GM12878 (cell line): ENCODE results near the gene MARS1. TPM values are rescaled to one million over a fixed set of nuclear protein-coding genes. Genes with fewer than 3 reads are reported as not detected.

Experiments used
- ATAC-seq: fragments of 200-7000 bp; cut with Tn5 transposase; 3 replicates; pipeline ENCODE4 v1.9.1; 2020; ENCODE audit warnings: mild to moderate bottlenecking, moderate library complexity
- BruUV-seq: library from RNA; stranded (reverse); fragments of 400-500 nt; replicated peaks from 2 replicates; lab custom pipeline; 2021; lab: Mats Ljungman, UMichigan
- CTCF ChIA-PET: fragments of 300-600 bp; sonication (Branson Sonifier 250); formaldehyde crosslinking; extraction: SDS; loops from one replicate; lab custom pipeline; 2021; ENCODE audit warnings: inconsistent platforms; lab: Yijun Ruan, JAX
- POLR2A ChIA-PET: fragments of 350-600 bp; formaldehyde crosslinking; extraction: SDS; loops from one replicate; lab custom pipeline; 2021; ENCODE audit warnings: inconsistent platforms; lab: Charles Lee
- RAD21 ChIA-PET: fragments of 300-600 bp; sonication (Branson Sonifier 250); formaldehyde crosslinking; loops from one replicate; lab custom pipeline; 2023; ENCODE audit warnings: antibody characterized with exemption; ENCODE audit not compliant: unreplicated experiment; lab: Charles Lee
- SMC1A ChIA-PET: fragments of 300-600 bp; sonication (Branson Sonifier 250); formaldehyde crosslinking; loops from one replicate; lab custom pipeline; 2023; ENCODE audit not compliant: unreplicated experiment, uncharacterized antibody; lab: Charles Lee
- DNase-seq: peaks from one replicate; pipeline ENCODE4 v3.0.0-alpha.2; 2011; ENCODE audit warnings: low read depth, low spot score
- FAIRE-seq: peaks from 3 replicates; lab custom pipeline; 2011; peaks lifted over from hg19 to GRCh38; lab: Jason Lieb, UNC
- H2AFZ ChIP-seq: 2 replicates; pipeline ENCODE4 v1.6.0; 2011; ENCODE audit warnings: low read depth, low read length, control low read depth; ENCODE audit not compliant: control insufficient read depth
- H3K27ac ChIP-seq: 2 replicates; pipeline ENCODE4 v1.5.1; 2011; ENCODE audit warnings: control low read depth; ENCODE audit not compliant: control insufficient read depth, insufficient read depth
- H3K27me3 ChIP-seq, 2 experiments: replicated peaks in 1 of 2; 2 replicates each; pipeline versions ENCODE4 v1.6.0 to v1.6.1; 2011; ENCODE audit warnings: low read length in 1 of 2; ENCODE audit not compliant: control insufficient read depth in 2 of 2, insufficient read depth in 2 of 2
- H3K36me3 ChIP-seq, 2 experiments: 2 replicates each; pipeline ENCODE4 v1.5.1; 2011; ENCODE audit warnings: low read length in 1 of 2; ENCODE audit not compliant: control insufficient read depth in 2 of 2, insufficient read depth in 2 of 2
- H3K4me1 ChIP-seq: 2 replicates; pipeline ENCODE4 v1.6.1; 2011; ENCODE audit warnings: mild to moderate bottlenecking, low read length, moderate library complexity, mixed read lengths; ENCODE audit not compliant: control insufficient read depth, insufficient read depth
- H3K4me2 ChIP-seq: 2 replicates; pipeline ENCODE4 v1.6.0; 2011; ENCODE audit warnings: control low read depth; ENCODE audit not compliant: control insufficient read depth, insufficient read depth
- H3K4me3 ChIP-seq: fragments of 200-600 bp; sonication (generic); 2 replicates; pipeline ENCODE4 v1.5.1; 2016
- H3K79me2 ChIP-seq: 2 replicates; pipeline ENCODE4 v1.6.0; 2011; ENCODE audit warnings: low read length; ENCODE audit not compliant: control insufficient read depth, insufficient read depth
- H3K9ac ChIP-seq: 2 replicates; pipeline ENCODE4 v1.8.0; 2011; ENCODE audit warnings: low read length, control low read depth, mixed read lengths; ENCODE audit not compliant: control insufficient read depth, insufficient read depth
- H3K9me3 ChIP-seq: replicated peaks from 3 replicates; pipeline ENCODE4 v1.5.1; 2011; ENCODE audit warnings: mild to moderate bottlenecking, low read length; ENCODE audit not compliant: control insufficient read depth, insufficient read depth
- H4K20me1 ChIP-seq: 2 replicates; pipeline ENCODE4 v1.6.0; 2011; ENCODE audit not compliant: control insufficient read depth, insufficient read depth
- ASH2L ChIP-seq: fragments of 300-600, 200-600 bp; sonication (generic); IDR thresholded peaks from 2 replicates; pipeline ENCODE4 v1.6.1; 2017; ENCODE audit warnings: low read depth, mild to moderate bottlenecking, borderline replicate concordance
- RB1 ChIP-seq: fragments of 450-650 bp; formaldehyde crosslinking; IDR thresholded peaks from 2 replicates; pipeline ENCODE4 v1.6.1; 2017; ENCODE audit warnings: mild to moderate bottlenecking, borderline replicate concordance
- SPI1 ChIP-seq: IDR thresholded peaks from 2 replicates; pipeline ENCODE4 v1.6.1; 2011; ENCODE audit warnings: low read depth, mild to moderate bottlenecking, low read length, moderate library complexity, borderline replicate concordance; ENCODE audit not compliant: insufficient read depth
- SUZ12 ChIP-seq: fragments of 200-600 bp; sonication (generic); IDR thresholded peaks from one replicate; pipeline ENCODE4 v1.6.1; 2018; ENCODE audit warnings: antibody characterized with exemption, mild to moderate bottlenecking; ENCODE audit not compliant: unreplicated experiment
- TCF12 ChIP-seq: IDR thresholded peaks from 2 replicates; pipeline ENCODE4 v1.6.1; 2011; ENCODE audit warnings: low read depth, mild to moderate bottlenecking, low read length
- TCF7 ChIP-seq: IDR thresholded peaks from 2 replicates; pipeline ENCODE4 v1.6.1; 2014; ENCODE audit warnings: antibody characterized with exemption, borderline replicate concordance
- ZNF217 ChIP-seq: fragments of 450-650 bp; IDR thresholded peaks from 2 replicates; pipeline ENCODE4 v1.6.1; 2017; ENCODE audit warnings: antibody characterized with exemption, mild to moderate bottlenecking
- WGBS: methylation state at CpG from one replicate; pipeline ENCODE4 v1.1.6; 2016; ENCODE audit warnings: low lambda C conversion rate; ENCODE audit not compliant: insufficient replicate concordance, insufficient coverage; ENCODE audit errors: missing lambda C conversion rate; 5-methylcytosine and 5-hydroxymethylcytosine counted together
- in situ Hi-C: fragments of 300-500 bp; cut with MboI; formaldehyde crosslinking; loops from 9 replicates; pipeline ENCODE4 v1.14.3; 2018; ENCODE audit warnings: mixed read lengths
- intact Hi-C: fragments of 100-400 bp; cut with micrococcal nuclease; formaldehyde crosslinking; loops from one replicate; pipeline ENCODE4 v1.14.2; 2022; ENCODE audit not compliant: unreplicated experiment
- polyA plus RNA-seq, 11 experiments: library from polyadenylated mRNA; depleted of rRNA in 4 of 11; unstranded in 6 of 11; stranded (reverse) in 5 of 11; fragments of >200 nt; fragmentation: Nextera tagmentation in 4 of 11; fragmentation: Illumina TruSeq in 1 of 11; extraction: Ambion mirVana in 4 of 11; extraction: Trizol in 1 of 11; gene quantifications; 1 replicate in 1 of 11; 2 replicates in 10 of 11; pipeline versions ENCODE4 v1.2.1 to v1.2.3, GENCODE V29; 2011 to 2016; ENCODE audit warnings: inconsistent platforms in 2 of 11, missing spikeins in 2 of 11, low read depth in 1 of 11
- total RNA-seq, 4 experiments: library from RNA; depleted of rRNA in 3 of 4; stranded (reverse); fragments of >200 nt in 3 of 4; fragmentation: Illumina TruSeq in 1 of 4; extraction: Trizol in 1 of 4; gene quantifications; 2 replicates each; pipeline versions ENCODE4 v1.2.1 to v1.2.3, GENCODE V29; 2013 to 2021
- TF ChIP-seq, protein P1 (sequence below): fragments of 450-650 bp; formaldehyde crosslinking; IDR thresholded peaks from 2 replicates; pipeline ENCODE4 v1.5.0; 2022; ENCODE audit warnings: mild to moderate bottlenecking, missing genetic modification characterization
- TF ChIP-seq, protein P2 (sequence below): IDR thresholded peaks from 2 replicates; pipeline ENCODE4 v1.6.1; 2012; ENCODE audit warnings: low read length, inconsistent platforms
- TF ChIP-seq, protein P3 (sequence below): fragments of 450-650 bp; IDR thresholded peaks from 2 replicates; pipeline ENCODE4 v1.6.1; 2016; ENCODE audit warnings: mild to moderate bottlenecking
- TF ChIP-seq, protein P4 (sequence below): fragments of 450-650 bp; IDR thresholded peaks from 2 replicates; pipeline ENCODE4 v1.6.1; 2017; ENCODE audit warnings: mild to moderate bottlenecking, low read depth, inconsistent platforms; ENCODE audit not compliant: poor library complexity, severe bottlenecking
- TF ChIP-seq, protein P5 (sequence below): fragments of 450-650 bp; IDR thresholded peaks from 2 replicates; pipeline ENCODE4 v1.6.1; 2017; ENCODE audit warnings: antibody characterized with exemption, mild to moderate bottlenecking, moderate library complexity

Gene MARS1
- total and polyA plus RNA-seq, 10 of the 15 experiments (the other 5 are each of a cell fraction or from before 2014, with no cell fraction given): 72.3 to 270 (median 153) TPM

DNA sequence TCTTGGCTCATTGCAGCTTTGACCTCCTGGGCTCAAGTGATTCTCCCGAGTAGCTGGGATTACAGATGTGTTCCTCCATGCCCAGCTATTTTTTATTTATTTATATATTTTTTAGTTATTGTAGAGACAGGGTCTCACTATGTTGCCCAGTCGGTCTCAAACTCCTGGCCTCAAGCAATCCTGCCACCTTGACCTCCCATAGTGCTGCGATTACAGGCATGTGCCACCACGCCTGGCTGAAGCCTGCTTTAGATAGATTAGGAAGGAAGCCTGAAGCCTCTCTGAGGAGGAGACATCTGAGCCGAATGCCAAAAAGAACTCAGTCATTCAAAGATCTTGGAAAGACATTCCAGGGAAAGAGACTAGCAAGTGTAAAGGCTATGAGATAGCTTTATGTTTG lies 43.1 kb upstream of the MARS1 start:
- in situ Hi-C loops: no loop called here
- Histone ChIP-seq H3K4me1 (no peaks in the 10 kb centered on the region), H3K27ac (no peak overlapping the region), H3K9ac (no peak overlapping the region), H3K79me2 (no peaks in the 10 kb centered on the region), H2AFZ (no peak overlapping the region), H3K4me2 (no peak overlapping the region), H3K36me3 (no peaks in the 10 kb centered on the region), H3K4me3 (no peak overlapping the region), H3K9me3 (no peaks in the 10 kb centered on the region; the same call in 1 of the 3 replicates), H4K20me1 (no peaks in the 10 kb centered on the region), H3K27me3 (no peaks in the 10 kb centered on the region)
- 69% methylated on average over 5 of the region's 5 CpGs for WGBS
- intact Hi-C loops: no loop called here
- ChIA-PET RAD21 (interaction anchor here (0.5 to 1.5 kb wide), 3 partner anchors 8 to 41 kb away, joined by 3 to 5 read pairs (median 3); partner anchors contain the start of gene GLI1), CTCF (interaction anchor here (0.7 to 6.3 kb wide), 7 partner anchors 9 to 238 kb away, joined by 3 to 49 read pairs (median 6); partner anchors contain the start of gene INHBE), POLR2A (interaction anchor here (0.8 to 2.3 kb wide), 2 partner anchors 11 to 136 kb away, joined by 4 to 5 read pairs; partner anchors contain the start of gene INHBE), SMC1A (interaction anchor here (0.9 kb wide), 1 partner anchor 9 kb away, joined by 3 read pairs; no protein-coding TSS in a partner anchor)
- no peak for DNase-seq
- ATAC-seq: no peak
- no TSS peak for BruUV-seq
- no peak for FAIRE-seq
- no peak for TF ChIP-seq TCF7
- no peak for TF ChIP-seq RB1
- TF ChIP-seq, protein P1, sequence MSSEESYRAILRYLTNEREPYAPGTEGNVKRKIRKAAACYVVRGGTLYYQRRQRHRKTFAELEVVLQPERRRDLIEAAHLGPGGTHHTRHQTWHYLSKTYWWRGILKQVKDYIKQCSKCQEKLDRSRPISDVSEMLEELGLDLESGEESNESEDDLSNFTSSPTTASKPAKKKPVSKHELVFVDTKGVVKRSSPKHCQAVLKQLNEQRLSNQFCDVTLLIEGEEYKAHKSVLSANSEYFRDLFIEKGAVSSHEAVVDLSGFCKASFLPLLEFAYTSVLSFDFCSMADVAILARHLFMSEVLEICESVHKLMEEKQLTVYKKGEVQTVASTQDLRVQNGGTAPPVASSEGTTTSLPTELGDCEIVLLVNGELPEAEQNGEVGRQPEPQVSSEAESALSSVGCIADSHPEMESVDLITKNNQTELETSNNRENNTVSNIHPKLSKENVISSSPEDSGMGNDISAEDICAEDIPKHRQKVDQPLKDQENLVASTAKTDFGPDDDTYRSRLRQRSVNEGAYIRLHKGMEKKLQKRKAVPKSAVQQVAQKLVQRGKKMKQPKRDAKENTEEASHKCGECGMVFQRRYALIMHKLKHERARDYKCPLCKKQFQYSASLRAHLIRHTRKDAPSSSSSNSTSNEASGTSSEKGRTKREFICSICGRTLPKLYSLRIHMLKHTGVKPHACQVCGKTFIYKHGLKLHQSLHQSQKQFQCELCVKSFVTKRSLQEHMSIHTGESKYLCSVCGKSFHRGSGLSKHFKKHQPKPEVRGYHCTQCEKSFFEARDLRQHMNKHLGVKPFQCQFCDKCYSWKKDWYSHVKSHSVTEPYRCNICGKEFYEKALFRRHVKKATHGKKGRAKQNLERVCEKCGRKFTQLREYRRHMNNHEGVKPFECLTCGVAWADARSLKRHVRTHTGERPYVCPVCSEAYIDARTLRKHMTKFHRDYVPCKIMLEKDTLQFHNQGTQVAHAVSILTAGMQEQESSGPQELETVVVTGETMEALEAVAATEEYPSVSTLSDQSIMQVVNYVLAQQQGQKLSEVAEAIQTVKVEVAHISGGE (CRISPR knock-in tag): no peak
- TF ChIP-seq, protein P2, sequence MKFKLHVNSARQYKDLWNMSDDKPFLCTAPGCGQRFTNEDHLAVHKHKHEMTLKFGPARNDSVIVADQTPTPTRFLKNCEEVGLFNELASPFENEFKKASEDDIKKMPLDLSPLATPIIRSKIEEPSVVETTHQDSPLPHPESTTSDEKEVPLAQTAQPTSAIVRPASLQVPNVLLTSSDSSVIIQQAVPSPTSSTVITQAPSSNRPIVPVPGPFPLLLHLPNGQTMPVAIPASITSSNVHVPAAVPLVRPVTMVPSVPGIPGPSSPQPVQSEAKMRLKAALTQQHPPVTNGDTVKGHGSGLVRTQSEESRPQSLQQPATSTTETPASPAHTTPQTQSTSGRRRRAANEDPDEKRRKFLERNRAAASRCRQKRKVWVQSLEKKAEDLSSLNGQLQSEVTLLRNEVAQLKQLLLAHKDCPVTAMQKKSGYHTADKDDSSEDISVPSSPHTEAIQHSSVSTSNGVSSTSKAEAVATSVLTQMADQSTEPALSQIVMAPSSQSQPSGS: no peak
- no peak for TF ChIP-seq SPI1
- TF ChIP-seq, protein P3, sequence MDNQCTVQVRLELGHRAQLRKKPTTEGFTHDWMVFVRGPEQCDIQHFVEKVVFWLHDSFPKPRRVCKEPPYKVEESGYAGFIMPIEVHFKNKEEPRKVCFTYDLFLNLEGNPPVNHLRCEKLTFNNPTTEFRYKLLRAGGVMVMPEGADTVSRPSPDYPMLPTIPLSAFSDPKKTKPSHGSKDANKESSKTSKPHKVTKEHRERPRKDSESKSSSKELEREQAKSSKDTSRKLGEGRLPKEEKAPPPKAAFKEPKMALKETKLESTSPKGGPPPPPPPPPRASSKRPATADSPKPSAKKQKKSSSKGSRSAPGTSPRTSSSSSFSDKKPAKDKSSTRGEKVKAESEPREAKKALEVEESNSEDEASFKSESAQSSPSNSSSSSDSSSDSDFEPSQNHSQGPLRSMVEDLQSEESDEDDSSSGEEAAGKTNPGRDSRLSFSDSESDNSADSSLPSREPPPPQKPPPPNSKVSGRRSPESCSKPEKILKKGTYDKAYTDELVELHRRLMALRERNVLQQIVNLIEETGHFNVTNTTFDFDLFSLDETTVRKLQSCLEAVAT: no peak
- TF ChIP-seq ZNF217: no peak
- TF ChIP-seq, protein P4, sequence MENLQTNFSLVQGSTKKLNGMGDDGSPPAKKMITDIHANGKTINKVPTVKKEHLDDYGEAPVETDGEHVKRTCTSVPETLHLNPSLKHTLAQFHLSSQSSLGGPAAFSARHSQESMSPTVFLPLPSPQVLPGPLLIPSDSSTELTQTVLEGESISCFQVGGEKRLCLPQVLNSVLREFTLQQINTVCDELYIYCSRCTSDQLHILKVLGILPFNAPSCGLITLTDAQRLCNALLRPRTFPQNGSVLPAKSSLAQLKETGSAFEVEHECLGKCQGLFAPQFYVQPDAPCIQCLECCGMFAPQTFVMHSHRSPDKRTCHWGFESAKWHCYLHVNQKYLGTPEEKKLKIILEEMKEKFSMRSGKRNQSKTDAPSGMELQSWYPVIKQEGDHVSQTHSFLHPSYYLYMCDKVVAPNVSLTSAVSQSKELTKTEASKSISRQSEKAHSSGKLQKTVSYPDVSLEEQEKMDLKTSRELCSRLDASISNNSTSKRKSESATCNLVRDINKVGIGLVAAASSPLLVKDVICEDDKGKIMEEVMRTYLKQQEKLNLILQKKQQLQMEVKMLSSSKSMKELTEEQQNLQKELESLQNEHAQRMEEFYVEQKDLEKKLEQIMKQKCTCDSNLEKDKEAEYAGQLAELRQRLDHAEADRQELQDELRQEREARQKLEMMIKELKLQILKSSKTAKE: no peak
- TF ChIP-seq, protein P5, sequence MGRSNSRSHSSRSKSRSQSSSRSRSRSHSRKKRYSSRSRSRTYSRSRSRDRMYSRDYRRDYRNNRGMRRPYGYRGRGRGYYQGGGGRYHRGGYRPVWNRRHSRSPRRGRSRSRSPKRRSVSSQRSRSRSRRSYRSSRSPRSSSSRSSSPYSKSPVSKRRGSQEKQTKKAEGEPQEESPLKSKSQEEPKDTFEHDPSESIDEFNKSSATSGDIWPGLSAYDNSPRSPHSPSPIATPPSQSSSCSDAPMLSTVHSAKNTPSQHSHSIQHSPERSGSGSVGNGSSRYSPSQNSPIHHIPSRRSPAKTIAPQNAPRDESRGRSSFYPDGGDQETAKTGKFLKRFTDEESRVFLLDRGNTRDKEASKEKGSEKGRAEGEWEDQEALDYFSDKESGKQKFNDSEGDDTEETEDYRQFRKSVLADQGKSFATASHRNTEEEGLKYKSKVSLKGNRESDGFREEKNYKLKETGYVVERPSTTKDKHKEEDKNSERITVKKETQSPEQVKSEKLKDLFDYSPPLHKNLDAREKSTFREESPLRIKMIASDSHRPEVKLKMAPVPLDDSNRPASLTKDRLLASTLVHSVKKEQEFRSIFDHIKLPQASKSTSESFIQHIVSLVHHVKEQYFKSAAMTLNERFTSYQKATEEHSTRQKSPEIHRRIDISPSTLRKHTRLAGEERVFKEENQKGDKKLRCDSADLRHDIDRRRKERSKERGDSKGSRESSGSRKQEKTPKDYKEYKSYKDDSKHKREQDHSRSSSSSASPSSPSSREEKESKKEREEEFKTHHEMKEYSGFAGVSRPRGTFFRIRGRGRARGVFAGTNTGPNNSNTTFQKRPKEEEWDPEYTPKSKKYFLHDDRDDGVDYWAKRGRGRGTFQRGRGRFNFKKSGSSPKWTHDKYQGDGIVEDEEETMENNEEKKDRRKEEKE: no peak
- no peak for TF ChIP-seq SUZ12
- TF ChIP-seq TCF12: no peak
- TF ChIP-seq ASH2L: no peak
